HepG2 (cell line): ENCODE data around the gene GGA1. TPM values are rescaled to one million over a fixed set of nuclear protein-coding genes. Genes with fewer than 3 reads are reported as not detected.

Experiments
- MED8 ChIP-seq: sonication (generic); formaldehyde crosslinking; IDR thresholded peaks from 2 replicates; pipeline ENCODE4 v1.8.1; 2023; ENCODE audit warnings: mild to moderate bottlenecking, missing genetic modification reagents; ENCODE audit not compliant: insufficient replicate concordance
- MIXL1 ChIP-seq: IDR thresholded peaks from 2 replicates; pipeline ENCODE4 v1.6.1; 2016
- MXI1 ChIP-seq: IDR thresholded peaks from 3 replicates; pipeline ENCODE4 v1.6.1; 2012; ENCODE audit warnings: low read depth, low read length, inconsistent platforms, borderline replicate concordance
- SP2 ChIP-seq: sonication (generic); formaldehyde crosslinking; IDR thresholded peaks from 2 replicates; pipeline ENCODE4 v1.5.1; 2020; ENCODE audit warnings: mild to moderate bottlenecking, missing genetic modification reagents
- ZBTB3 ChIP-seq: sonication (generic); formaldehyde crosslinking; IDR thresholded peaks from 2 replicates; pipeline ENCODE4 v1.4.0; 2020; ENCODE audit warnings: low read depth, mild to moderate bottlenecking, moderate library complexity, missing genetic modification reagents, borderline replicate concordance
- ZMYM3 ChIP-seq: sonication (generic); formaldehyde crosslinking; IDR thresholded peaks from 2 replicates; pipeline ENCODE4 v1.5.1; 2020; ENCODE audit warnings: mild to moderate bottlenecking, missing genetic modification reagents
- ZNF205 ChIP-seq: IDR thresholded peaks from 2 replicates; pipeline ENCODE4 v1.6.1; 2018; ENCODE audit warnings: missing biosample characterization, missing genetic modification reagents
- ZNF460 ChIP-seq: sonication (generic); formaldehyde crosslinking; IDR thresholded peaks from 2 replicates; pipeline ENCODE4 v1.5.1; 2020; ENCODE audit warnings: missing genetic modification reagents, mild to moderate bottlenecking, borderline replicate concordance
- ZNF629 ChIP-seq: sonication (generic); formaldehyde crosslinking; conservative IDR thresholded peaks from 2 replicates; pipeline ENCODE4 v1.5.0; 2020; ENCODE audit warnings: missing genetic modification reagents
- polyA plus RNA-seq, 8 experiments: library from polyadenylated mRNA; depleted of rRNA in 3 of 8; stranded (reverse) in 7 of 8; unstranded in 1 of 8; fragments of >200 nt; fragmentation: Illumina TruSeq in 4 of 8; extraction: Trizol in 4 of 8; gene quantifications; 2 replicates each; pipeline versions ENCODE4 v1.2.1 to v1.2.3, GENCODE V29; 2011 to 2016; ENCODE audit warnings: low read depth in 4 of 8, missing spikeins in 1 of 8, mixed read lengths in 1 of 8; ENCODE audit not compliant: insufficient read depth in 1 of 8
- total RNA-seq, 5 experiments: library from RNA; depleted of rRNA; stranded (reverse); fragments of >200 nt; fragmentation: Illumina TruSeq; extraction: Trizol; gene quantifications; 2 replicates each; pipeline ENCODE4 v1.2.3, GENCODE V29; 2016; ENCODE audit warnings: low read depth in 1 of 5
- TF ChIP-seq, protein P1 (sequence below): sonication (generic); formaldehyde crosslinking; IDR thresholded peaks from 2 replicates; pipeline ENCODE4 v1.5.0; 2020; ENCODE audit warnings: mild to moderate bottlenecking, missing genetic modification reagents, borderline replicate concordance
- TF ChIP-seq, protein P2 (sequence below): sonication (generic); formaldehyde crosslinking; IDR thresholded peaks from 2 replicates; pipeline ENCODE4 v1.4.0; 2020; ENCODE audit warnings: mild to moderate bottlenecking, missing genetic modification reagents, borderline replicate concordance
- TF ChIP-seq, protein P3 (sequence below): sonication (generic); formaldehyde crosslinking; IDR thresholded peaks from 2 replicates; pipeline ENCODE4 v1.4.0; 2020; ENCODE audit warnings: missing genetic modification reagents
- TF ChIP-seq, protein P4 (sequence below): sonication (generic); formaldehyde crosslinking; IDR thresholded peaks from 2 replicates; pipeline ENCODE4 v1.4.0; 2020; ENCODE audit warnings: missing genetic modification reagents, borderline replicate concordance
- TF ChIP-seq, protein P5 (sequence below), 2 experiments: fragments of 450-650 bp in 1 of 2; sonication (generic) in 1 of 2; formaldehyde crosslinking; IDR thresholded peaks; 2 replicates each; pipeline versions ENCODE4 v1.5.0 to v1.8.0; 2020 to 2022; ENCODE audit warnings: mild to moderate bottlenecking in 1 of 2, missing genetic modification reagents in 1 of 2

The GGA1 gene
- total and polyA plus RNA-seq, 2 of the 13 experiments (the other 11 are each of a cell fraction or from before 2014, with no cell fraction given), result 29.1 to 87.2 TPM

DNA sequence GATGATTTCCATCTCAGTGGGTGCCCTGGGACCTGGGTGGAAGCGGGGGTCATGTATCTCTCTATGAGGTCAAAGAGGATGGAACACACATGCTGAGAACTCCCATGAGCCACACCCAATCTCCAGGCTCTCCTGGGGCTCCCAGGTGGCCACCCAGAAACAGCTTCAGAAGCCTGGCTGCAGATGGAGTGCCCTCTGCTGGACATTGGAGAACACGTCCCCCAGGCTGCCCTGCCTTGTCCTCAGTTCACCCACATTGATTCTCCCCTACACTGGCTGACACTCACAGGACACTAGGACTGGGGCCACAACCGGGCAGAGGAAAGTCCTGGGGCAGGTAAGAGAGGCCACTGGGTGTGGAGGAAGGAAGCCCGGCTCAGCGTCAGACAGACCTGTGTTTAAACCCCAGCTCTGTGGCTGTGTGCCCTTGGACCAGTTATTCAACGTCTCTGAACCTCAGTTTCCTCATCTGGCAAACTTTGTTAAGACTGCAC lies 73.0 kb downstream of the GGA1 start (continued):
- TF ChIP-seq ZNF629 (CRISPR knock-in tag) (no peak; the same call in 1 of the 2 replicates), MIXL1 (CRISPR knock-in tag) (no peak), ZNF205 (CRISPR knock-in tag) (no peak), ZNF460 (CRISPR knock-in tag) (no peak), ZBTB3 (CRISPR knock-in tag) (no peak), MXI1 (peak; percentile 41; the same call in 1 of the 3 replicates), SP2 (CRISPR knock-in tag) (no peak), ZMYM3 (CRISPR knock-in tag) (peak; percentile 86; the same call in 1 of the 2 replicates), MED8 (CRISPR knock-in tag) (no peak)
- TF ChIP-seq, protein P1, sequence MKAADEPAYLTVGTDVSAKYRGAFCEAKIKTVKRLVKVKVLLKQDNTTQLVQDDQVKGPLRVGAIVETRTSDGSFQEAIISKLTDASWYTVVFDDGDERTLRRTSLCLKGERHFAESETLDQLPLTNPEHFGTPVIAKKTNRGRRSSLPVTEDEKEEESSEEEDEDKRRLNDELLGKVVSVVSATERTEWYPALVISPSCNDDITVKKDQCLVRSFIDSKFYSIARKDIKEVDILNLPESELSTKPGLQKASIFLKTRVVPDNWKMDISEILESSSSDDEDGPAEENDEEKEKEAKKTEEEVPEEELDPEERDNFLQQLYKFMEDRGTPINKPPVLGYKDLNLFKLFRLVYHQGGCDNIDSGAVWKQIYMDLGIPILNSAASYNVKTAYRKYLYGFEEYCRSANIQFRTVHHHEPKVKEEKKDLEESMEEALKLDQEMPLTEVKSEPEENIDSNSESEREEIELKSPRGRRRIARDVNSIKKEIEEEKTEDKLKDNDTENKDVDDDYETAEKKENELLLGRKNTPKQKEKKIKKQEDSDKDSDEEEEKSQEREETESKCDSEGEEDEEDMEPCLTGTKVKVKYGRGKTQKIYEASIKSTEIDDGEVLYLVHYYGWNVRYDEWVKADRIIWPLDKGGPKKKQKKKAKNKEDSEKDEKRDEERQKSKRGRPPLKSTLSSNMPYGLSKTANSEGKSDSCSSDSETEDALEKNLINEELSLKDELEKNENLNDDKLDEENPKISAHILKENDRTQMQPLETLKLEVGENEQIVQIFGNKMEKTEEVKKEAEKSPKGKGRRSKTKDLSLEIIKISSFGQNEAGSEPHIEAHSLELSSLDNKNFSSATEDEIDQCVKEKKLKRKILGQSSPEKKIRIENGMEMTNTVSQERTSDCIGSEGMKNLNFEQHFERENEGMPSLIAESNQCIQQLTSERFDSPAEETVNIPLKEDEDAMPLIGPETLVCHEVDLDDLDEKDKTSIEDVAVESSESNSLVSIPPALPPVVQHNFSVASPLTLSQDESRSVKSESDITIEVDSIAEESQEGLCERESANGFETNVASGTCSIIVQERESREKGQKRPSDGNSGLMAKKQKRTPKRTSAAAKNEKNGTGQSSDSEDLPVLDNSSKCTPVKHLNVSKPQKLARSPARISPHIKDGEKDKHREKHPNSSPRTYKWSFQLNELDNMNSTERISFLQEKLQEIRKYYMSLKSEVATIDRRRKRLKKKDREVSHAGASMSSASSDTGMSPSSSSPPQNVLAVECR, result peak; percentile 46; the same call in 1 of the 2 replicates
- TF ChIP-seq, protein P2, sequence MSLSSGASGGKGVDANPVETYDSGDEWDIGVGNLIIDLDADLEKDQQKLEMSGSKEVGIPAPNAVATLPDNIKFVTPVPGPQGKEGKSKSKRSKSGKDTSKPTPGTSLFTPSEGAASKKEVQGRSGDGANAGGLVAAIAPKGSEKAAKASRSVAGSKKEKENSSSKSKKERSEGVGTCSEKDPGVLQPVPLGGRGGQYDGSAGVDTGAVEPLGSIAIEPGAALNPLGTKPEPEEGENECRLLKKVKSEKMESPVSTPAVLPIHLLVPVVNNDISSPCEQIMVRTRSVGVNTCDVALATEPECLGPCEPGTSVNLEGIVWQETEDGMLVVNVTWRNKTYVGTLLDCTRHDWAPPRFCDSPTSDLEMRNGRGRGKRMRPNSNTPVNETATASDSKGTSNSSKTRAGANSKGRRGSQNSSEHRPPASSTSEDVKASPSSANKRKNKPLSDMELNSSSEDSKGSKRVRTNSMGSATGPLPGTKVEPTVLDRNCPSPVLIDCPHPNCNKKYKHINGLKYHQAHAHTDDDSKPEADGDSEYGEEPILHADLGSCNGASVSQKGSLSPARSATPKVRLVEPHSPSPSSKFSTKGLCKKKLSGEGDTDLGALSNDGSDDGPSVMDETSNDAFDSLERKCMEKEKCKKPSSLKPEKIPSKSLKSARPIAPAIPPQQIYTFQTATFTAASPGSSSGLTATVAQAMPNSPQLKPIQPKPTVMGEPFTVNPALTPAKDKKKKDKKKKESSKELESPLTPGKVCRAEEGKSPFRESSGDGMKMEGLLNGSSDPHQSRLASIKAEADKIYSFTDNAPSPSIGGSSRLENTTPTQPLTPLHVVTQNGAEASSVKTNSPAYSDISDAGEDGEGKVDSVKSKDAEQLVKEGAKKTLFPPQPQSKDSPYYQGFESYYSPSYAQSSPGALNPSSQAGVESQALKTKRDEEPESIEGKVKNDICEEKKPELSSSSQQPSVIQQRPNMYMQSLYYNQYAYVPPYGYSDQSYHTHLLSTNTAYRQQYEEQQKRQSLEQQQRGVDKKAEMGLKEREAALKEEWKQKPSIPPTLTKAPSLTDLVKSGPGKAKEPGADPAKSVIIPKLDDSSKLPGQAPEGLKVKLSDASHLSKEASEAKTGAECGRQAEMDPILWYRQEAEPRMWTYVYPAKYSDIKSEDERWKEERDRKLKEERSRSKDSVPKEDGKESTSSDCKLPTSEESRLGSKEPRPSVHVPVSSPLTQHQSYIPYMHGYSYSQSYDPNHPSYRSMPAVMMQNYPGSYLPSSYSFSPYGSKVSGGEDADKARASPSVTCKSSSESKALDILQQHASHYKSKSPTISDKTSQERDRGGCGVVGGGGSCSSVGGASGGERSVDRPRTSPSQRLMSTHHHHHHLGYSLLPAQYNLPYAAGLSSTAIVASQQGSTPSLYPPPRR (CRISPR knock-in tag), result no peak
- TF ChIP-seq, protein P3, sequence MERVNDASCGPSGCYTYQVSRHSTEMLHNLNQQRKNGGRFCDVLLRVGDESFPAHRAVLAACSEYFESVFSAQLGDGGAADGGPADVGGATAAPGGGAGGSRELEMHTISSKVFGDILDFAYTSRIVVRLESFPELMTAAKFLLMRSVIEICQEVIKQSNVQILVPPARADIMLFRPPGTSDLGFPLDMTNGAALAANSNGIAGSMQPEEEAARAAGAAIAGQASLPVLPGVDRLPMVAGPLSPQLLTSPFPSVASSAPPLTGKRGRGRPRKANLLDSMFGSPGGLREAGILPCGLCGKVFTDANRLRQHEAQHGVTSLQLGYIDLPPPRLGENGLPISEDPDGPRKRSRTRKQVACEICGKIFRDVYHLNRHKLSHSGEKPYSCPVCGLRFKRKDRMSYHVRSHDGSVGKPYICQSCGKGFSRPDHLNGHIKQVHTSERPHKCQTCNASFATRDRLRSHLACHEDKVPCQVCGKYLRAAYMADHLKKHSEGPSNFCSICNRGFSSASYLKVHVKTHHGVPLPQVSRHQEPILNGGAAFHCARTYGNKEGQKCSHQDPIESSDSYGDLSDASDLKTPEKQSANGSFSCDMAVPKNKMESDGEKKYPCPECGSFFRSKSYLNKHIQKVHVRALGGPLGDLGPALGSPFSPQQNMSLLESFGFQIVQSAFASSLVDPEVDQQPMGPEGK (CRISPR knock-in tag), result 0 out of 2 replicates have a peak, but pooled peaks have one; percentile 42
- TF ChIP-seq, protein P4, sequence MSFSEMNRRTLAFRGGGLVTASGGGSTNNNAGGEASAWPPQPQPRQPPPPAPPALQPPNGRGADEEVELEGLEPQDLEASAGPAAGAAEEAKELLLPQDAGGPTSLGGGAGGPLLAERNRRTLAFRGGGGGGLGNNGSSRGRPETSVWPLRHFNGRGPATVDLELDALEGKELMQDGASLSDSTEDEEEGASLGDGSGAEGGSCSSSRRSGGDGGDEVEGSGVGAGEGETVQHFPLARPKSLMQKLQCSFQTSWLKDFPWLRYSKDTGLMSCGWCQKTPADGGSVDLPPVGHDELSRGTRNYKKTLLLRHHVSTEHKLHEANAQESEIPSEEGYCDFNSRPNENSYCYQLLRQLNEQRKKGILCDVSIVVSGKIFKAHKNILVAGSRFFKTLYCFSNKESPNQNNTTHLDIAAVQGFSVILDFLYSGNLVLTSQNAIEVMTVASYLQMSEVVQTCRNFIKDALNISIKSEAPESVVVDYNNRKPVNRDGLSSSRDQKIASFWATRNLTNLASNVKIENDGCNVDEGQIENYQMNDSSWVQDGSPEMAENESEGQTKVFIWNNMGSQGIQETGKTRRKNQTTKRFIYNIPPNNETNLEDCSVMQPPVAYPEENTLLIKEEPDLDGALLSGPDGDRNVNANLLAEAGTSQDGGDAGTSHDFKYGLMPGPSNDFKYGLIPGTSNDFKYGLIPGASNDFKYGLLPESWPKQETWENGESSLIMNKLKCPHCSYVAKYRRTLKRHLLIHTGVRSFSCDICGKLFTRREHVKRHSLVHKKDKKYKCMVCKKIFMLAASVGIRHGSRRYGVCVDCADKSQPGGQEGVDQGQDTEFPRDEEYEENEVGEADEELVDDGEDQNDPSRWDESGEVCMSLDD, result no peak
- TF ChIP-seq, protein P5, sequence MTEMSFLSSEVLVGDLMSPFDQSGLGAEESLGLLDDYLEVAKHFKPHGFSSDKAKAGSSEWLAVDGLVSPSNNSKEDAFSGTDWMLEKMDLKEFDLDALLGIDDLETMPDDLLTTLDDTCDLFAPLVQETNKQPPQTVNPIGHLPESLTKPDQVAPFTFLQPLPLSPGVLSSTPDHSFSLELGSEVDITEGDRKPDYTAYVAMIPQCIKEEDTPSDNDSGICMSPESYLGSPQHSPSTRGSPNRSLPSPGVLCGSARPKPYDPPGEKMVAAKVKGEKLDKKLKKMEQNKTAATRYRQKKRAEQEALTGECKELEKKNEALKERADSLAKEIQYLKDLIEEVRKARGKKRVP (CRISPR knock-in tag; IDR thresholded peaks at IDR 0.05), result no peak
